Tibial nerve (tissue), 4 donors: ENCODE data around the gene KLF18. TPM values are rescaled to one million over a fixed set of nuclear protein-coding genes. Genes with fewer than 3 reads are reported as not detected.

ENCODE experiments used
- DNase-seq, 2 donors: peaks; one replicate each; pipeline ENCODE4 v3.0.0-alpha.2; 2019; ENCODE audit warnings: low spot score in 2 of 2
- H3K27ac ChIP-seq, 4 donors: fragments of 200-600 bp; sonication (generic) in 3 of 4; one replicate each; pipeline ENCODE4 v1.5.1; 2017 to 2019; ENCODE audit warnings: mild to moderate bottlenecking in 1 of 4
- H3K27me3 ChIP-seq, 2 donors: fragments of 200-600 bp; sonication (generic) in 1 of 2; one replicate each; pipeline versions ENCODE4 v1.5.1 to v1.6.0; 2017 to 2019
- H3K36me3 ChIP-seq, 3 donors: fragments of 200-600 bp; sonication (generic); one replicate each; pipeline ENCODE4 v1.5.1; 2018 to 2019
- H3K4me1 ChIP-seq, 4 donors: fragments of 200-600 bp; sonication (generic) in 3 of 4; one replicate each; pipeline ENCODE4 v1.5.1; 2017 to 2019
- H3K4me3 ChIP-seq, 4 donors: fragments of 200-600 bp; sonication (generic) in 3 of 4; one replicate each; pipeline ENCODE4 v1.5.1; 2017 to 2019; ENCODE audit warnings: mild to moderate bottlenecking in 1 of 4, moderate library complexity in 1 of 4
- H3K9me3 ChIP-seq, 4 donors: fragments of 200-600 bp; sonication (generic) in 3 of 4; one replicate each; pipeline ENCODE4 v1.5.1; 2017 to 2019
- CTCF ChIP-seq, 5 experiments: fragments of 200-600 bp in 3 of 5; fragments of 450-650 bp in 2 of 5; sonication (generic) in 3 of 5; IDR thresholded peaks; one replicate each; pipeline ENCODE4 v1.5.1; 2016 to 2019; ENCODE audit warnings: antibody characterized with exemption in 5 of 5, mild to moderate bottlenecking in 3 of 5, moderate library complexity in 2 of 5
- EP300 ChIP-seq, 2 donors: sonication (generic); formaldehyde crosslinking; IDR thresholded peaks; one replicate each; pipeline ENCODE4 v1.6.1; 2017; ENCODE audit warnings: antibody characterized with exemption in 2 of 2, mild to moderate bottlenecking in 1 of 2
- POLR2A ChIP-seq, 2 donors: fragments of 450-650 bp; IDR thresholded peaks; one replicate each; pipeline ENCODE4 v1.6.1; 2017; ENCODE audit warnings: antibody characterized with exemption in 2 of 2, mild to moderate bottlenecking in 2 of 2, moderate library complexity in 2 of 2
- WGBS, 2 donors: methylation state at CpG; one replicate each; pipeline ENCODE4 v1.1.5; 2018; 5-methylcytosine and 5-hydroxymethylcytosine counted together
- small RNA-seq: library from RNA; depleted of rRNA; stranded (forward); fragments of <200 nt; gene quantifications from one replicate; pipeline ENCODE3, GENCODE V24; 2016
- total RNA-seq, 4 donors: library from RNA; depleted of rRNA; stranded (reverse); fragments of >200 nt; gene quantifications; one replicate each; pipeline ENCODE4 v1.1.0, GENCODE V29; 2016

KLF18 gene
- total RNA-seq, 4 donors from 2014 or later, result not detected

DNA sequence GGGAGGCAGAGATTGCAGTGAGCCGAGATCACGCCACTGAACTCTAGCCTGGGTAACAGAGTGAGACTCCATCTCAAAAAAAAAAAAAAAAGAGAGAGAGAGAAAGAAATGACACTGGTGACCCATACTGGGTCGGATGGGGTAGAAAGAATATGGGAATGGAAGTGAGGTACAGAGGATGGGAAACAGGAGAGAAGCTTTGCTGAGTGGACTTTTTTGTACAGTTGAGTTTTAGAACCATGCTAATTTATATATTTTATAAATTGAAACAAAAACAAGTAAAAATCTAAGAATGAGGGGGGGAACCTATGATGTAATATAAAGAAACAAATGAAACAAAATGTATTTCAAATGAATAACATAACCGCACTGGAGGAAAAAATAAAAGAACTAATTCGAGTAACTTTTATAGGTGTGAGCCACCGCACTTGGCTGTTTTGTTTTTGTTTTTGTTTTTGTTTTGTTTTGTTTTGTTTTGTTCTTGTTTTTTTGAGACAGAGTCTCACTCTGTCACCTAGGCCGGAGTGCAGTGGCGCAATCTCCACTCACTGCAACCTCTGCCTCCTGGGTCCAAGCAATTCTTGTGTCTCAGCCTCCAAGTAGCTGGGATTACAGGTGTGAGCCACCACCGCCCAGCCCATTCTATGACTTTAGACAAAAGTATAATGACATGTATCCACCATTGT is 41.1 kb downstream of the KLF18 start:
- Histone ChIP-seq H3K9me3 (peaks cover 0 to 26% (median 2%) of the 10 kb centered on the region in 4 donors), H3K27me3 (no peaks in the 10 kb centered on the region), H3K4me1 (no peaks in the 10 kb centered on the region), H3K4me3 (no peak overlapping the region), H3K36me3 (no peaks in the 10 kb centered on the region), H3K27ac (no peak overlapping the region)
- 79 to 84% methylated on average over 9 of the region's 9 CpGs for WGBS, 2 donors
- TF ChIP-seq EP300 (IDR thresholded peaks at IDR 0.05) (no peak), CTCF (IDR thresholded peaks at IDR 0.05) (no peak), POLR2A (IDR thresholded peaks at IDR 0.05) (no peak)
- DNase-seq, result no peak

DNA sequence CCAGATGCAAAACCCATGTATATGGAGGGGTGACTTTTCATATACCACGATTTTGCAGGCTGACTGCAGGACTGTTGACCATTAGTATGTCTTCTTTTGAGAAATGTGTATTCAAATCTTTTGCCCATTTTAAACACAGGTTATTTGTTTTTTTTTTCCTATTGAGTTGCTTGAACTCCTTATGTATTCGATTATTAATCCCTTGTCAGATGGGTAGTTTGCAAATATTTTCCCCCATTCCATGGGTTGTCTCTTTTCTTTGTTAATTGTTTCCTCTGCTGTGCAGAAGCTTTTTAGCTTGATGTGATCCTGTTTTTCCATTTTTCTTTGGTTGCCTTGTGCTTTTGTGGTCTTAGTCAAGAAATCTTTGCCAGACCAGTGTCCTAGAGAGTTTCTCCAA is 47.4 kb downstream of the KLF18 start:
- TF ChIP-seq CTCF (IDR thresholded peaks at IDR 0.05) (no peak), EP300 (IDR thresholded peaks at IDR 0.05) (no peak), POLR2A (IDR thresholded peaks at IDR 0.05) (no peak)

DNA sequence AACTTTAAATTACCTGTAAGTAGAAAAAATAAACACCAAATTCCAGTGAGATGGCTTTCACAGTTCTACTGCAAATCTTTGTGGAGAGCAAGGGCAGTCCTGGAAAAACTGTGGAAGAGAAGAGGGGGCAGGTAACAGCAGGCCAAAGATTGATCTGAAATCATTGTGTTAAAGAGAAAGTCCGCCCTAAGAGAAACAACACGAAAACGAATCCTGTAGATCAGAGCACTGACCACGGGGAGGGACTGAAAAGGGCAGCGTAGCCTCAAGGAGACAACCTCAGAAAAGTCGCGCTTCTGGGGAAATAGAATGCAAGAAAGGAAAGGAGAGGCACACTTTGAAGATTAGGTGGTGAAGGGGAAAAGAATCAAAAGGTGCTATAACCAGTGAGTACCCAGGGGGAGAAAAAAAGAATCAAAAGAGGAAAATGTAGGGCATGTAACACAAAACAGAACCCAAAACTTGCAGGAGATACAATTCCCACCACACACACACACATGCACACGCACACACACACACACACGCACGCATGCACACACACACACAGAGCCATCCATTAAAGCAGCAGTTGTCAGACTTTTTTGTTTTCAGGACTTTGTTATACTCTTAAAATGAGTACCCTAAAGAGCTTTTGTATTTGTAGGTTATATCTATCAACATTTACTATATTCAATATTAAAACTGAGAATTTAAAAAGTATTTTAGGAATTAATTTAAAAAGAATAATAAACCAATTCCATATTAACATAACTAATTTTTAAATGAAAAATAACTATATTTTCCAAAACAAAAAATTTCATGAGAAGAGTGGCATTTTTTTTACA is 50.8 kb downstream of the KLF18 start:
- H3K27me3 ChIP-seq, result no peaks in the 10 kb centered on the region
- H3K4me3 ChIP-seq, result no peak overlapping the region
- peaks cover 0 to 23% (median 2%) of the 10 kb centered on the region in 4 donors for H3K9me3 ChIP-seq
- no peak for DNase-seq
- H3K36me3 ChIP-seq, result no peaks in the 10 kb centered on the region
- WGBS, 2 donors, result 67 to 69% methylated on average over 10 of the region's 10 CpGs
- no peaks in the 10 kb centered on the region for H3K4me1 ChIP-seq
- no peak overlapping the region for H3K27ac ChIP-seq
- TF ChIP-seq EP300 (IDR thresholded peaks at IDR 0.05) (no peak), POLR2A (IDR thresholded peaks at IDR 0.05) (no peak), CTCF (IDR thresholded peaks at IDR 0.05) (no peak)

More for the DNA sequence above, 47.4 kb downstream of the KLF18 start:
- no peaks in the 10 kb centered on the region for H3K36me3 ChIP-seq
- H3K4me1 ChIP-seq, result no peaks in the 10 kb centered on the region
- 72 to 83% methylated on average over 2 of the region's 2 CpGs for WGBS, 2 donors
- H3K27me3 ChIP-seq, result no peaks in the 10 kb centered on the region
- no peak for DNase-seq
- no peak overlapping the region for H3K27ac ChIP-seq
- H3K9me3 ChIP-seq, result peaks cover 0 to 47% (median 4%) of the 10 kb centered on the region in 4 donors
- no peak overlapping the region for H3K4me3 ChIP-seq

- no peak for DNase-seq
- Histone ChIP-seq H3K27ac (no peak overlapping the region), H3K36me3 (no peaks in the 10 kb centered on the region), H3K4me1 (no peaks in the 10 kb centered on the region), H3K4me3 (no peak overlapping the region), H3K27me3 (no peaks in the 10 kb centered on the region), H3K9me3 (peaks cover 0 to 13% (median under 1%) of the 10 kb centered on the region in 4 donors)
- no peak for TF ChIP-seq CTCF (IDR thresholded peaks at IDR 0.05)
- no peak for TF ChIP-seq EP300 (IDR thresholded peaks at IDR 0.05)
- TF ChIP-seq POLR2A (IDR thresholded peaks at IDR 0.05), result no peak
- 64 to 65% methylated on average over 13 of the region's 13 CpGs for WGBS, 2 donors
Observed at GRCh38 chr1:44089371-44090048, 51.9 kb downstream of the KLF18 start.

Small RNAs within 50 kb of the gene (small RNA-seq; reads per million reads assigned to genes)
- not detected for gene AL035417.1
- gene OOSP1P1, result not detected
- gene RF00019, result not detected
- gene RN7SL479P, result not detected

Other genes with a start within 250 kb of the KLF18 start
- gene ARTN, start 207.8 kb downstream of the KLF18 start, total RNA-seq, result 1 to 10 TPM in 1 of 4 donors, under 1 TPM in 1, not detected in 2; 0.66 to 1.4 TPM
- gene IPO13, start 194.7 kb downstream of the KLF18 start, total RNA-seq, result 10 to 100 TPM; 27.8 to 41.1 (median 31.2) TPM
- 10 to 100 TPM; 25.7 to 41.7 (median 31.9) TPM for gene DPH2, start 171.6 kb downstream of the KLF18 start, total RNA-seq
- gene ATP6V0B, start 166.7 kb downstream of the KLF18 start, total RNA-seq, result 100 to 1,000 TPM; 101 to 132 (median 113) TPM
- 10 to 100 TPM; 15.5 to 49.8 (median 21.1) TPM for gene B4GALT2, start 162.4 kb downstream of the KLF18 start, total RNA-seq
- 10 to 100 TPM in 1 of 4 donors, 1 to 10 TPM in 3; 5.4 to 18.8 (median 8.9) TPM for gene CCDC24, start 150.0 kb downstream of the KLF18 start, total RNA-seq
- 1 to 10 TPM in 1 of 4 donors, under 1 TPM in 3; 0.42 to 1.8 (median 0.83) TPM for gene SLC6A9, start 110.2 kb downstream of the KLF18 start, total RNA-seq
- gene KLF17, start 22.8 kb downstream of the KLF18 start, total RNA-seq, result not detected
- 10 to 100 TPM; 39.8 to 81.2 (median 67.0) TPM for gene DMAP1, start 71.8 kb upstream of the KLF18 start, total RNA-seq
- gene ERI3, start 213.6 kb upstream of the KLF18 start, total RNA-seq, result 10 to 100 TPM; 60.1 to 82.2 (median 66.5) TPM